Activated CD8-positive, alpha-beta T cell treated with anti-CD3 and anti-CD28 coated beads for 36 hours (primary cell): ENCODE data around the gene SLMAP. TPM values are rescaled to one million over a fixed set of nuclear protein-coding genes. Genes with fewer than 3 reads are reported as not detected.
"Not testable (repeated sequence)": the region's sequence is repeated elsewhere in the genome, so short reads cannot be mapped to it uniquely, and the experiment has no call there.

Experiments
- ATAC-seq: fragments of 200-7000 bp; cut with Tn5 transposase; one replicate; pipeline ENCODE4 v1.10.0; 2021; ENCODE audit warnings: mild to moderate bottlenecking, moderate library complexity
- CTCF ChIA-PET: fragments of 350-600 bp; sonication (Branson Sonifier 250); formaldehyde crosslinking; loops from one replicate; lab custom pipeline; 2021; ENCODE audit warnings: antibody characterized with exemption; lab: Charles Lee
- POLR2A ChIA-PET: fragments of 350-600 bp; sonication (Branson Sonifier 250); formaldehyde crosslinking; loops from one replicate; lab custom pipeline; 2021; ENCODE audit warnings: antibody characterized with exemption; lab: Charles Lee
- DNase-seq: peaks from one replicate; pipeline ENCODE4 v3.0.0-alpha.2; 2020
- H3K27ac Mint-ChIP-seq: one replicate; pipeline ENCODE4 v1.8.0; 2021; ENCODE audit warnings: mild to moderate bottlenecking, mixed read lengths
- H3K27me3 Mint-ChIP-seq: one replicate; pipeline ENCODE4 v1.8.0; 2021; ENCODE audit warnings: mixed read lengths
- H3K36me3 Mint-ChIP-seq: one replicate; pipeline ENCODE4 v1.8.0; 2021; ENCODE audit warnings: low read depth, mixed read lengths
- H3K4me1 Mint-ChIP-seq: one replicate; pipeline ENCODE4 v1.8.0; 2021; ENCODE audit warnings: low read depth, mixed read lengths
- H3K4me3 Mint-ChIP-seq: one replicate; pipeline ENCODE4 v1.8.0; 2021; ENCODE audit warnings: mild to moderate bottlenecking, moderate library complexity, mixed read lengths
- H3K9me3 Mint-ChIP-seq: one replicate; pipeline ENCODE4 v1.8.0; 2021; ENCODE audit warnings: mixed read lengths
- intact Hi-C: fragments of 100-400 bp; cut with micrococcal nuclease; formaldehyde crosslinking; loops from one replicate; pipeline ENCODE4 v1.10.0; 2022
- total RNA-seq, 2 experiments: library from RNA; stranded (reverse); gene quantifications; one replicate each; pipeline ENCODE4 v1.2.3, GENCODE V29; 2021
- TF ChIP-seq, protein P1 (sequence below): fragments of 200-600 bp; IDR thresholded peaks from one replicate; pipeline ENCODE4 v1.8.0; 2022; ENCODE audit warnings: antibody characterized with exemption, mild to moderate bottlenecking

SLMAP gene
- total RNA-seq, 2 experiments from 2014 or later = 45.8 to 47.3 TPM

GRCh38 chr3:57862894-57863293 is 106.8 kb downstream of the SLMAP start:
- Mint-ChIP-seq H3K27ac (no peak overlapping the region), H3K27me3 (no peaks in the 10 kb centered on the region), H3K36me3 (peaks cover 22% of the 10 kb centered on the region), H3K4me3 (no peak overlapping the region), H3K4me1 (no peaks in the 10 kb centered on the region), H3K9me3 (no peaks in the 10 kb centered on the region)
- ATAC-seq (no peak), DNase-seq (no peak)
- CTCF ChIA-PET = no interaction called here
- TF ChIP-seq, protein P1, sequence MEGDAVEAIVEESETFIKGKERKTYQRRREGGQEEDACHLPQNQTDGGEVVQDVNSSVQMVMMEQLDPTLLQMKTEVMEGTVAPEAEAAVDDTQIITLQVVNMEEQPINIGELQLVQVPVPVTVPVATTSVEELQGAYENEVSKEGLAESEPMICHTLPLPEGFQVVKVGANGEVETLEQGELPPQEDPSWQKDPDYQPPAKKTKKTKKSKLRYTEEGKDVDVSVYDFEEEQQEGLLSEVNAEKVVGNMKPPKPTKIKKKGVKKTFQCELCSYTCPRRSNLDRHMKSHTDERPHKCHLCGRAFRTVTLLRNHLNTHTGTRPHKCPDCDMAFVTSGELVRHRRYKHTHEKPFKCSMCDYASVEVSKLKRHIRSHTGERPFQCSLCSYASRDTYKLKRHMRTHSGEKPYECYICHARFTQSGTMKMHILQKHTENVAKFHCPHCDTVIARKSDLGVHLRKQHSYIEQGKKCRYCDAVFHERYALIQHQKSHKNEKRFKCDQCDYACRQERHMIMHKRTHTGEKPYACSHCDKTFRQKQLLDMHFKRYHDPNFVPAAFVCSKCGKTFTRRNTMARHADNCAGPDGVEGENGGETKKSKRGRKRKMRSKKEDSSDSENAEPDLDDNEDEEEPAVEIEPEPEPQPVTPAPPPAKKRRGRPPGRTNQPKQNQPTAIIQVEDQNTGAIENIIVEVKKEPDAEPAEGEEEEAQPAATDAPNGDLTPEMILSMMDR = no peak
- intact Hi-C loops = no loop called here
- POLR2A ChIA-PET = no interaction called here

GRCh38 chr3:57863380-57863779 is 107.3 kb downstream of the SLMAP start:
- Mint-ChIP-seq H3K36me3 (peaks cover 21% of the 10 kb centered on the region), H3K27ac (no peak overlapping the region), H3K27me3 (no peaks in the 10 kb centered on the region), H3K4me1 (no peaks in the 10 kb centered on the region), H3K9me3 (no peaks in the 10 kb centered on the region), H3K4me3 (no peak overlapping the region)
- ChIA-PET CTCF (no interaction called here), POLR2A (no interaction called here)
- TF ChIP-seq, protein P1 = no peak
- ATAC-seq (no peak), DNase-seq (no peak)
- intact Hi-C loops = no loop called here

- Mint-ChIP-seq H3K27me3 (no peaks in the 10 kb centered on the region), H3K4me1 (no peaks in the 10 kb centered on the region), H3K4me3 (no peak overlapping the region), H3K27ac (no peak overlapping the region), H3K9me3 (no peaks in the 10 kb centered on the region), H3K36me3 (peaks cover 20% of the 10 kb centered on the region)
- ChIA-PET POLR2A (interaction anchor here (0.6 kb wide), 2 partner anchors 34 to 151 kb away, joined by 3 read pairs; no protein-coding TSS in a partner anchor), CTCF (interaction anchor here (1.3 to 1.7 kb wide), 2 partner anchors 9 to 20 kb away, joined by 3 to 6 read pairs; no protein-coding TSS in a partner anchor)
- TF ChIP-seq, protein P1 = no peak
- DNase-seq = no peak
- no peak for ATAC-seq
- intact Hi-C loops = no loop called here
These were observed 108.7 kb downstream of the SLMAP start for GRCh38 chr3:57864853-57865252.

GRCh38 chr3:57869110-57869509 is 113.0 kb downstream of the SLMAP start:
- ATAC-seq, POLR2A ChIA-PET, H3K4me3 Mint-ChIP-seq, DNase-seq, H3K9me3 Mint-ChIP-seq, H3K27me3 Mint-ChIP-seq, intact Hi-C loops, H3K4me1 Mint-ChIP-seq, H3K27ac Mint-ChIP-seq: not testable (repeated sequence)
- CTCF ChIA-PET = interaction anchor here (1.0 to 1.7 kb wide), 2 partner anchors 13 to 42 kb away, joined by 3 to 4 read pairs; no protein-coding TSS in a partner anchor
- peaks cover 16% of the 10 kb centered on the region for H3K36me3 Mint-ChIP-seq

DNA sequence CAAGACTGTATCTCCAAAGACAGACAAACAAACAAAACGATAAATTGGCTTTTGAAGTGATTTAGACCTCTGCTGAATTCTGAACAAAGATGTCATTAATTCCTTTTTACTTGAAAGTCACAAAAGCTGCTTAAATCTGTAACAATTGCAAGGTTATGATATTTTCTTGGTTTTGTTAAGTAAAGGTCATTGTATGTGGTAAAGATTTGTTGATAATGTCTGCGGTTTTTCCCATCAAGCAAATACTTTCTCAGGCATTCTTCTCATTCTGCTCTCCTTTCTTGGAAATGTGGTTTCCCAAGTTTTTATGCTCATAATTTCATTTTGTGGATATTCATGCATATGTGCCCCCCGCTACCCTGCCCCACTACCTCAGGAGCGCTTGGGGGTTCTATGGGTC is 116.5 kb downstream of the SLMAP start:
- ATAC-seq = no peak
- Mint-ChIP-seq H3K27ac (no peak overlapping the region), H3K36me3 (peaks cover 8% of the 10 kb centered on the region), H3K27me3 (no peaks in the 10 kb centered on the region), H3K4me3 (no peak overlapping the region), H3K4me1 (no peaks in the 10 kb centered on the region), H3K9me3 (no peaks in the 10 kb centered on the region)
- intact Hi-C loops = no loop called here
- ChIA-PET CTCF (interaction anchor here (1.9 kb wide), 1 partner anchor 20 kb away, joined by 7 read pairs; no protein-coding TSS in a partner anchor), POLR2A (no interaction called here)
- TF ChIP-seq, protein P1 = no peak
- DNase-seq = no peak
